WTC11 (cell line): ENCODE results near the gene PARP3. TPM values are rescaled to one million over a fixed set of nuclear protein-coding genes. Genes with fewer than 3 reads are reported as not detected.

ENCODE experiments used
- ATAC-seq: fragments of 200-7000 bp; cut with Tn5 transposase; 2 replicates; pipeline ENCODE4 v1.10.0; 2021; ENCODE audit warnings: mild to moderate bottlenecking, moderate library complexity
- CTCF ChIA-PET: fragments of 300-600 bp; sonication (Branson Sonifier 250); formaldehyde crosslinking; loops from one replicate; lab custom pipeline; 2021; ENCODE audit warnings: antibody characterized with exemption; lab: Charles Lee
- POLR2A ChIA-PET: fragments of 350-600 bp; sonication (Branson Sonifier 250); formaldehyde crosslinking; loops from one replicate; lab custom pipeline; 2021; ENCODE audit warnings: antibody characterized with exemption; lab: Charles Lee
- DNase-seq: peaks from one replicate; pipeline ENCODE4 v3.0.0; 2021; ENCODE audit warnings: low spot score
- H3K27ac Mint-ChIP-seq: 2 replicates; pipeline ENCODE4 v1.8.0; 2021; ENCODE audit warnings: mixed read lengths
- H3K27me3 Mint-ChIP-seq: 2 replicates; pipeline ENCODE4 v1.8.0; 2021; ENCODE audit warnings: low read depth, mild to moderate bottlenecking, moderate library complexity, mixed read lengths
- H3K36me3 Mint-ChIP-seq: 2 replicates; pipeline ENCODE4 v1.8.0; 2021; ENCODE audit warnings: mixed read lengths
- H3K4me1 Mint-ChIP-seq: 2 replicates; pipeline ENCODE4 v1.8.0; 2022; ENCODE audit warnings: mixed read lengths
- H3K4me3 Mint-ChIP-seq: 2 replicates; pipeline ENCODE4 v1.8.0; 2021; ENCODE audit warnings: mild to moderate bottlenecking, moderate library complexity, mixed read lengths
- H3K9me3 Mint-ChIP-seq: 2 replicates; pipeline ENCODE4 v1.8.0; 2021; ENCODE audit warnings: mixed read lengths
- CREB1 ChIP-seq: sonication (generic); formaldehyde crosslinking; IDR thresholded peaks from 2 replicates; pipeline ENCODE4 v1.8.0; 2023; ENCODE audit warnings: mild to moderate bottlenecking, missing genetic modification reagents
- FOXP1 ChIP-seq: sonication (generic); formaldehyde crosslinking; IDR thresholded peaks from 2 replicates; pipeline ENCODE4 v1.8.0; 2022; ENCODE audit warnings: missing genetic modification reagents, mild to moderate bottlenecking, moderate library complexity, borderline replicate concordance
- NFATC4 ChIP-seq: fragments of 250-450 bp; sonication (Bioruptor Pico); IDR thresholded peaks from 2 replicates; pipeline ENCODE4 v1.9.0; 2021; ENCODE audit warnings: mild to moderate bottlenecking
- ZNF219 ChIP-seq: sonication (generic); formaldehyde crosslinking; IDR thresholded peaks from 2 replicates; pipeline ENCODE4 v1.8.0; 2023; ENCODE audit warnings: missing genetic modification reagents, mild to moderate bottlenecking, borderline replicate concordance
- ZNF396 ChIP-seq: fragments of 250-450 bp; sonication (Bioruptor Pico); IDR thresholded peaks from 2 replicates; pipeline ENCODE4 v1.8.0; 2021; ENCODE audit warnings: mild to moderate bottlenecking, moderate library complexity, borderline replicate concordance
- total RNA-seq: library from RNA; stranded (reverse); gene quantifications from 3 replicates; pipeline ENCODE4 v1.2.3, GENCODE V29; 2021
- TF ChIP-seq, protein P1 (sequence below): sonication (generic); formaldehyde crosslinking; IDR thresholded peaks from 2 replicates; pipeline ENCODE4 v1.8.1; 2023; ENCODE audit warnings: mild to moderate bottlenecking, moderate library complexity, missing genetic modification reagents
- TF ChIP-seq, protein P2 (sequence below): sonication (generic); formaldehyde crosslinking; IDR thresholded peaks from 2 replicates; pipeline ENCODE4 v1.8.0; 2022; ENCODE audit warnings: mild to moderate bottlenecking, missing genetic modification reagents
- TF ChIP-seq, protein P3 (sequence below): sonication (generic); formaldehyde crosslinking; IDR thresholded peaks from 2 replicates; pipeline ENCODE4 v1.8.0; 2023; ENCODE audit warnings: mild to moderate bottlenecking, missing genetic modification reagents
- TF ChIP-seq, protein P4 (sequence below): sonication (generic); formaldehyde crosslinking; IDR thresholded peaks from 2 replicates; pipeline ENCODE4 v1.8.0; 2022; ENCODE audit warnings: missing genetic modification reagents
- TF ChIP-seq, protein P5 (sequence below): fragments of 250-450 bp; sonication (Bioruptor Pico); IDR thresholded peaks from 2 replicates; pipeline ENCODE4 v1.9.0; 2021; ENCODE audit warnings: mild to moderate bottlenecking

Gene PARP3
- total RNA-seq, 1 experiment from 2014 or later: 2.9 TPM

DNA sequence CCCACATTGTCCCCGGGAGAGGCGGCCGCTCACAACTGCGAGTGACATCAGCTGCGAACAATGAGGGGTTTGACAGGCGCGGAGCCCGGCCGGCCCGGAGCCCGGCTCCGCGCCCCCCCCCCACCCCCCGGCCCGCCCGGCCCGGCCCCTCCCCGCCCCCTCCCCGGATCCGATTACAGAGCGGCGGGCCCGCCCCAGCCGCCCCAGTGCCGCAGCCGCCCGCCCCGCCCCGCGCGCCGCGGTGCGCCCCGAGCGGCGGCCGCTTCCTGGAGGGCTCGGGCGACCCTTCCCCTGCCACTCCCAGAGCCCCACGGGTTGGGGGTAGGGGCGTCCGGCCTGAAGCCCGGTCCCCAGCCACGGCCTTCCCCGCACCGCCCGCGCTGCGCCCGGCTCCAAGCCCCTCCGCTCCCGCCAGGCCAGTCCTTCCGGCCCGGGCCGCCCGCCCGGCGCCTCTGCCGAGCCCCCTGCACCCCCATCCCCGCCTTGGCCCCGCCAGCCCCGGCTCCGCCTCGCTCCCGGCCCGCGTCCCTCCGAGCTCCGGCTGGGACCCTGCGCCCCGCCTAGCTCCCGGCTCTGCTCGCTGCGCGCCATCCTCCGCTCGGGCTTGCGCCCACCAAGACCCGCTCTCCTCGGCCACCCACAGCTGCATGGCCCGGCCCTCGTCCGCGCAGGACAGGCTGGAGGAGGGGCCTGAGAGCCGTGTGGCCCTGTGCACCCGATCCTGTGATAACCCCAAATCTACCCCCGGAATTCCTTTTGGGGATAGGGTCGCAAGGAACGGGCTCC, 25.4 kb downstream of the PARP3 start, which contains the start of gene PCBP4 (continued):
- no peak; the same call in 1 of the 2 replicates for TF ChIP-seq ZNF219 (CRISPR knock-in tag)
- TF ChIP-seq NFATC4 (CRISPR knock-in tag): no peak; the same call in 1 of the 2 replicates
- TF ChIP-seq, protein P1, sequence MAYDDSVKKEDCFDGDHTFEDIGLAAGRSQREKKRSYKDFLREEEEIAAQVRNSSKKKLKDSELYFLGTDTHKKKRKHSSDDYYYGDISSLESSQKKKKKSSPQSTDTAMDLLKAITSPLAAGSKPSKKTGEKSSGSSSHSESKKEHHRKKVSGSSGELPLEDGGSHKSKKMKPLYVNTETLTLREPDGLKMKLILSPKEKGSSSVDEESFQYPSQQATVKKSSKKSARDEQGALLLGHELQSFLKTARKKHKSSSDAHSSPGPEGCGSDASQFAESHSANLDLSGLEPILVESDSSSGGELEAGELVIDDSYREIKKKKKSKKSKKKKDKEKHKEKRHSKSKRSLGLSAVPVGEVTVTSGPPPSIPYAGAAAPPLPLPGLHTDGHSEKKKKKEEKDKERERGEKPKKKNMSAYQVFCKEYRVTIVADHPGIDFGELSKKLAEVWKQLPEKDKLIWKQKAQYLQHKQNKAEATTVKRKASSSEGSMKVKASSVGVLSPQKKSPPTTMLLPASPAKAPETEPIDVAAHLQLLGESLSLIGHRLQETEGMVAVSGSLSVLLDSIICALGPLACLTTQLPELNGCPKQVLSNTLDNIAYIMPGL: 0 out of 2 replicates have a peak, but pooled peaks have one; percentile 39
- TF ChIP-seq, protein P2, sequence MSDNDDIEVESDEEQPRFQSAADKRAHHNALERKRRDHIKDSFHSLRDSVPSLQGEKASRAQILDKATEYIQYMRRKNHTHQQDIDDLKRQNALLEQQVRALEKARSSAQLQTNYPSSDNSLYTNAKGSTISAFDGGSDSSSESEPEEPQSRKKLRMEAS (CRISPR knock-in tag): peak; percentile 9; the same call in 1 of the 2 replicates
- TF ChIP-seq FOXP1 (CRISPR knock-in tag): peak; percentile 75; the same call in 1 of the 2 replicates
- TF ChIP-seq CREB1 (CRISPR knock-in tag): no peak

DNA sequence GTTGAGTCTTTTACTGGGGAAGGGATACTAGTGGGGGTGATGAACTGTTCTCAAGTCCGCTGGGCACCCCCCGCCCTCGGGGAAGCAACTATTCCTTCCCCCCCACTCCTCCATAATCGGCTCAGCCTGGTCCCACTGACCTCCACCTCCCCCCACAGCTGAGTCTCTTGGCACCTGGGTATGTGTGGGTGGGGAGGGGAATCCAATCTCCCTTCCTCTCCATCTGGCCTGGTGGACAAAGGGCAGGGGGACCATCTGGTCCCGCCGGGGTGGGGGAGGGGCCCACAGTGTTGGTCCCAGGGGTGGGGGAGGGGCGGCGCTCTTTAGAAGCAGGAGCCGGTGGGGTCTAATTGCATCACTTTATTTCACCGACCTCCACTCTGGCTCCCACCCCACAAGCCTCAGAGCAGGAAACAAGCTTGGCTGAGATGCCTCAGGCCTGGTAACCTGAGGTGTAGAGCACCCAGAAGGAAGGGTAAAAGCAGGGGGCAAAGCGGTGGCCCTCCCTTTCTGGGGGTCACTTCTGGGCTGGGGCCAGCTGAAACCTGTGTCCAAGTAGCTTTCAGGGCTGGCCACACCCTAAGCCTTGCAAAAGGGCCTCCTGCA, 26.1 kb downstream of the PARP3 start:
- H3K9me3 Mint-ChIP-seq: no peaks in the 10 kb centered on the region
- ATAC-seq (peak; percentile 28), DNase-seq (peak; percentile 69)
- H3K4me3 Mint-ChIP-seq: peak overlapping the region; percentile 81
- POLR2A ChIA-PET: interaction anchor here (0.7 to 3.7 kb wide), 9 partner anchors 11 to 1614 kb away, joined by 3 to 23 read pairs (median 5); partner anchors contain the start of genes ACY1, GPR62, PARP3 and POC1A
- H3K36me3 Mint-ChIP-seq: no peaks in the 10 kb centered on the region
- peaks cover 18% of the 10 kb centered on the region; the same call in 1 of the 2 replicates for H3K27me3 Mint-ChIP-seq
- peaks cover 49% of the 10 kb centered on the region for H3K4me1 Mint-ChIP-seq
- TF ChIP-seq, protein P3, sequence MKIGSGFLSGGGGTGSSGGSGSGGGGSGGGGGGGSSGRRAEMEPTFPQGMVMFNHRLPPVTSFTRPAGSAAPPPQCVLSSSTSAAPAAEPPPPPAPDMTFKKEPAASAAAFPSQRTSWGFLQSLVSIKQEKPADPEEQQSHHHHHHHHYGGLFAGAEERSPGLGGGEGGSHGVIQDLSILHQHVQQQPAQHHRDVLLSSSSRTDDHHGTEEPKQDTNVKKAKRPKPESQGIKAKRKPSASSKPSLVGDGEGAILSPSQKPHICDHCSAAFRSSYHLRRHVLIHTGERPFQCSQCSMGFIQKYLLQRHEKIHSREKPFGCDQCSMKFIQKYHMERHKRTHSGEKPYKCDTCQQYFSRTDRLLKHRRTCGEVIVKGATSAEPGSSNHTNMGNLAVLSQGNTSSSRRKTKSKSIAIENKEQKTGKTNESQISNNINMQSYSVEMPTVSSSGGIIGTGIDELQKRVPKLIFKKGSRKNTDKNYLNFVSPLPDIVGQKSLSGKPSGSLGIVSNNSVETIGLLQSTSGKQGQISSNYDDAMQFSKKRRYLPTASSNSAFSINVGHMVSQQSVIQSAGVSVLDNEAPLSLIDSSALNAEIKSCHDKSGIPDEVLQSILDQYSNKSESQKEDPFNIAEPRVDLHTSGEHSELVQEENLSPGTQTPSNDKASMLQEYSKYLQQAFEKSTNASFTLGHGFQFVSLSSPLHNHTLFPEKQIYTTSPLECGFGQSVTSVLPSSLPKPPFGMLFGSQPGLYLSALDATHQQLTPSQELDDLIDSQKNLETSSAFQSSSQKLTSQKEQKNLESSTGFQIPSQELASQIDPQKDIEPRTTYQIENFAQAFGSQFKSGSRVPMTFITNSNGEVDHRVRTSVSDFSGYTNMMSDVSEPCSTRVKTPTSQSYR (CRISPR knock-in tag): peak; percentile 90
- no peak for TF ChIP-seq ZNF396 (CRISPR knock-in tag)
- H3K27ac Mint-ChIP-seq: peak overlapping the region; percentile 56
- CTCF ChIA-PET: interaction anchor here (0.6 to 6.3 kb wide), 6 partner anchors 14 to 149 kb away, joined by 3 to 43 read pairs (median 10); partner anchors contain the start of genes ACY1, PARP3 and RRP9

DNA sequence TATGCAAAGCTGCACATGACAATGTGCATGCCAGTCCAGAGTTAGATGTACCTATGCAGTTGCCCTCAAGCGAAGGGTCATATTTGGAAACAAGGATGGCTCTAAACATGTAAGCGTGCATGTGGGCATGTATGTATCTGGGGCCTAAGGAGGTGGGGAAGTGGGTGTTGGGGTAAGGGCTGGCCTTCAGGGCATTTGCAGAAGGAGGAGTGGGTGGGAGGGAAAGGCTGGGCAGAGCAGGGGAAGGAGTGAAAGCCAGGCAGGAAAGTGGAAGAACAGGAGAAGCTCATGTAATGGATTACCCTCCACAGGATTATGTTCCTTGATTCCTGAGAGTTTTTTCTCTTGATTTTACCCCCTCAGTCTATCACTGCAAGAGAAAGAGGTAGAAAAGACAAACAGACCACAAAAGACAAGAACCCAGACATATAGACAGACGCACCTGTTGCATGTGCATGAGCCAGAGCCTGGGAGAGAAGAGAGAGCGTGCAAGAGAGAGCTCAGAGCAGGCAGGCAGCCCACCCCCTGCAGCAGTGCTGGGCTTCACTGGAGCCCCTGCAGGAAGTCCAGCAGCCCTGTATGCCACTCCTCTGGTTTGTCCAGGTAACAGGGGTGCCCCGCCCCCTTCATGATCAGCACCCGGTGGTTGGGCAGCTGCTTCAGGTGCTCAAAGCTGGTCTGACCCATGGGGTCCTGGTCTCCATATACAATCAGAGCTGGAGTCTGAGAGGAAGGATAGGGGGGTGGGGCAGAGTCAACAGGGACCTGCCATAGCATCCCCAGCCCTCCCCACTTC, 26.9 kb downstream of the PARP3 start:
- TF ChIP-seq, protein P4, sequence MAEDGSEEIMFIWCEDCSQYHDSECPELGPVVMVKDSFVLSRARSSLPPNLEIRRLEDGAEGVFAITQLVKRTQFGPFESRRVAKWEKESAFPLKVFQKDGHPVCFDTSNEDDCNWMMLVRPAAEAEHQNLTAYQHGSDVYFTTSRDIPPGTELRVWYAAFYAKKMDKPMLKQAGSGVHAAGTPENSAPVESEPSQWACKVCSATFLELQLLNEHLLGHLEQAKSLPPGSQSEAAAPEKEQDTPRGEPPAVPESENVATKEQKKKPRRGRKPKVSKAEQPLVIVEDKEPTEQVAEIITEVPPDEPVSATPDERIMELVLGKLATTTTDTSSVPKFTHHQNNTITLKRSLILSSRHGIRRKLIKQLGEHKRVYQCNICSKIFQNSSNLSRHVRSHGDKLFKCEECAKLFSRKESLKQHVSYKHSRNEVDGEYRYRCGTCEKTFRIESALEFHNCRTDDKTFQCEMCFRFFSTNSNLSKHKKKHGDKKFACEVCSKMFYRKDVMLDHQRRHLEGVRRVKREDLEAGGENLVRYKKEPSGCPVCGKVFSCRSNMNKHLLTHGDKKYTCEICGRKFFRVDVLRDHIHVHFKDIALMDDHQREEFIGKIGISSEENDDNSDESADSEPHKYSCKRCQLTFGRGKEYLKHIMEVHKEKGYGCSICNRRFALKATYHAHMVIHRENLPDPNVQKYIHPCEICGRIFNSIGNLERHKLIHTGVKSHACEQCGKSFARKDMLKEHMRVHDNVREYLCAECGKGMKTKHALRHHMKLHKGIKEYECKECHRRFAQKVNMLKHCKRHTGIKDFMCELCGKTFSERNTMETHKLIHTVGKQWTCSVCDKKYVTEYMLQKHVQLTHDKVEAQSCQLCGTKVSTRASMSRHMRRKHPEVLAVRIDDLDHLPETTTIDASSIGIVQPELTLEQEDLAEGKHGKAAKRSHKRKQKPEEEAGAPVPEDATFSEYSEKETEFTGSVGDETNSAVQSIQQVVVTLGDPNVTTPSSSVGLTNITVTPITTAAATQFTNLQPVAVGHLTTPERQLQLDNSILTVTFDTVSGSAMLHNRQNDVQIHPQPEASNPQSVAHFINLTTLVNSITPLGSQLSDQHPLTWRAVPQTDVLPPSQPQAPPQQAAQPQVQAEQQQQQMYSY (CRISPR knock-in tag): 0 out of 2 replicates have a peak, but pooled peaks have one; percentile 17
- TF ChIP-seq, protein P5, sequence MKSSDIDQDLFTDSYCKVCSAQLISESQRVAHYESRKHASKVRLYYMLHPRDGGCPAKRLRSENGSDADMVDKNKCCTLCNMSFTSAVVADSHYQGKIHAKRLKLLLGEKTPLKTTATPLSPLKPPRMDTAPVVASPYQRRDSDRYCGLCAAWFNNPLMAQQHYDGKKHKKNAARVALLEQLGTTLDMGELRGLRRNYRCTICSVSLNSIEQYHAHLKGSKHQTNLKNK (CRISPR knock-in tag): no peak
- Mint-ChIP-seq H3K27me3 (peaks cover 22% of the 10 kb centered on the region), H3K36me3 (no peaks in the 10 kb centered on the region), H3K27ac (peak overlapping the region; percentile 56), H3K4me3 (peak overlapping the region; percentile 81), H3K4me1 (peaks cover 50% of the 10 kb centered on the region), H3K9me3 (no peaks in the 10 kb centered on the region)
- ATAC-seq (peak; percentile 3; the same call in 1 of the 2 replicates), DNase-seq (peak; percentile 55)
- POLR2A ChIA-PET: interaction anchor here (0.6 to 3.7 kb wide), 12 partner anchors 8 to 277 kb away, joined by 3 to 23 read pairs (median 4); partner anchors contain the start of genes ACY1, GPR62, PARP3 and POC1A
- CTCF ChIA-PET: interaction anchor here (0.6 to 6.3 kb wide), 11 partner anchors 12 to 262 kb away, joined by 3 to 43 read pairs (median 3); partner anchors contain the start of genes ACY1, GPR62, PARP3 and RRP9
